NCI-H128 (cell line): ENCODE results near the gene TOX4.

Source experiments
- DNase-seq: peaks from one replicate; lab custom pipeline; 2025; ENCODE audit not compliant: unreplicated experiment; lab: John Stamatoyannopoulos, UW

Gene TOX4

DNA sequence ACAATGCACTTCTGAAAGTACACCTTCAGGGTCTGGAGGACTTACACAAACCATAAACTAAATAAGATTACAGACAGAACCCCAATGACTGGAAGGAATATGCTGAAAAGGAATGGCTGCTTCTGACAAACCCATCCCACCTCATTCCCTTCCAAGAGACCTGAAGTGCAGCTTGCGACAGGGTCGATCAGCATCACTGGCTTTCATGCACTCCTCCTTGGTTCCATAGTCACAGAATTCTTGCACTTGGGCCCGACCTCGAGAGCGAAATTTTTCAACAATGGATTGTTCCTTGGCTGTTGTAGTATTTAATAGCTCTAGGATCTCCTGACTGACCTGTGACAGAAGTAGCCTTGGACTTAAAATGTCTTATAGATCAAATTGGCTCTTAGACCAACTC is 24.6 kb downstream of the TOX4 start:
- DNase-seq = no peak

DNA sequence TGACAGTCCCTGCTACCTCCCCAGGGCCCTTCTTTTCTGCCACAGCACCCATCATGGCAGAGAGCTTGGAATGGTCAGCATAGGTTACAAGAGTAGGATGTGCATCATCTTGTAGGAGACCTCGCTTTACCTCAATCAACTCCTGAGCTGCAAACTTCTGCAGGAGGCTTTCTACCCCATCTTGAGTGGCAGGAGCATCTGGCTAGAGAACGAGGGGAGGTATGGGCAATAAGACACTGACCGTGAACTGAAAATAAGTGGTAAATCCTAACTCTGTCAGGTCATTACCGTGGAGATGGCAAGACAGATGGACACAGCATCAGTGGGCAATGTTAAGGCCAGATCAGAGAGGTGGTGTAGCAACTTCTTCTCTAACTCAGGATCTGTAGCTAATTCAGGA is 26.4 kb downstream of the TOX4 start:
- DNase-seq = no peak

DNA sequence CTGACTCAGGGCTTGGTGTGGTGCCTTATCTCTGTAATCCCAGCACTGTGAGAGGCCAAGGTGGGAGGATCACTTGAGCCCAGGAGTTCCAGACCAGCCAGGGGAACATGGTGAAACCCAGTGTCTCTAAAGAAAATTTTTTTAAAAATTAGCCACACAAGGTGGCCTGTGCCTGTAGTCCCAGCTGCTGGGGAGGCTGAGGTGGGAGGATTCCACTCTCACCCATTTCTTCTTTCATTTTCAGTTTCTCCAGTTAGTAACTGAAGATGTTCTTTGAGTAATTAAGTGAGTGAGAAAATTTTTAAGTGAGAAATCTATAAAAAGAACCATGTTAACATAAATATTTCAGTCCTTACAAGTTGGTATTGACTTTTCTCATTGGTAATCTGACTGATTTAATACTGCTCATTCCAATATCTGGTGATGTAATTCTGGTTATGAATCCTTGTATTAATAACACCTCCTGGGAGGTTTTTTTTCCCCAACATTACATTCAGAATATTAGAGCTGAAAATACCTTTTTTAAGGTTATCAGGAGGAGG is 28.1 kb downstream of the TOX4 start:
- DNase-seq = no peak

DNA sequence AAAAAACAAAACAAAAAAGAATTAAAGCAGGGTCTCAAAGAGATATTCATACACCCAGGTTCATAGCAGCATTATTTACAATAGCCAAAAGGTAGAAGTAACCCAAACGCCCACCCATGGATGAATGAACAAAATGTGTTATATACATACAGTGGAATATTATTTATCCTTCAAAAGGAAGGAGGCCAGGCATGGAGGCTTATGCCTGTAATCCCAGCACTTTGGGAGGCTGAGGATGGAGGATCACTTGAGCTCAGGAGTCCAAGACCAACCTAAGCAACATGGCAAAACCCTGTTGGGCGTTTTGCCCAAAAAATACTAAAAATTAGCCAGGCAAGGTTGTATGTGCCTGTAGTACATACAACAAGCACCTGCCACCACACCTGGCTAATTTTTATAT is 29.6 kb downstream of the TOX4 start:
- no peak for DNase-seq

DNA sequence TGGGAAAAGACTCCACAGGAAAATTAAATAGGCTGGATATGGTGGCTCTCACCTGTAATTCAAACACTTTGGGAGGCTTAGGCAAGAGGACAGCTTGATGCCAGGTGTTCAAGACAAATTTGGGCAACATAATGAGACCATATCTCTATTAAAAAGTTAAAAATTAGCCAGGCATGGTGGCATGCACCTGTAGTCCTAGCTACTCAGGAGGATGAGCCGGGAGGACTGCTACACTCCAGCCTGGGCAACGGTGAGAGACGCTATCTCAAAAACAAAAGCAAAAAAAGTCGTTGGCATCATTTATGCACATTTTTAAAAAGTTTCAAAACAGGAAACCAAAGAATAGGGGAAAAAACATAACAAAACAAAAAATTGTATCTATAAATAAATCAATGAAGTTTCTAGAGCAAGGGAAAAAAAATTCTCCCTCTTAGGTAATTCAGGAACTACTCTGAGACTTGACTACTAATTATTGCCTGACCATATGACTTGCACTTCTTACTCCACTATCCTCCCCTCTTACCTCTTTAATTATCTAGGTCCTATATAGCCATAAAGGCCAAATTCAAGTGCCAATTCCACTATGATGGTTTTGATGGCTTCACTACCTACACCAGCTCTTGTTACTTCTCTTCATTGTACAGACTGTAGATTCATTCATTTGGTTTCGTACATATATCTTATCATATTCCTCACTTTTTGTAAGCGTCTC is 32.6 kb downstream of the TOX4 start:
- no peak for DNase-seq

DNA sequence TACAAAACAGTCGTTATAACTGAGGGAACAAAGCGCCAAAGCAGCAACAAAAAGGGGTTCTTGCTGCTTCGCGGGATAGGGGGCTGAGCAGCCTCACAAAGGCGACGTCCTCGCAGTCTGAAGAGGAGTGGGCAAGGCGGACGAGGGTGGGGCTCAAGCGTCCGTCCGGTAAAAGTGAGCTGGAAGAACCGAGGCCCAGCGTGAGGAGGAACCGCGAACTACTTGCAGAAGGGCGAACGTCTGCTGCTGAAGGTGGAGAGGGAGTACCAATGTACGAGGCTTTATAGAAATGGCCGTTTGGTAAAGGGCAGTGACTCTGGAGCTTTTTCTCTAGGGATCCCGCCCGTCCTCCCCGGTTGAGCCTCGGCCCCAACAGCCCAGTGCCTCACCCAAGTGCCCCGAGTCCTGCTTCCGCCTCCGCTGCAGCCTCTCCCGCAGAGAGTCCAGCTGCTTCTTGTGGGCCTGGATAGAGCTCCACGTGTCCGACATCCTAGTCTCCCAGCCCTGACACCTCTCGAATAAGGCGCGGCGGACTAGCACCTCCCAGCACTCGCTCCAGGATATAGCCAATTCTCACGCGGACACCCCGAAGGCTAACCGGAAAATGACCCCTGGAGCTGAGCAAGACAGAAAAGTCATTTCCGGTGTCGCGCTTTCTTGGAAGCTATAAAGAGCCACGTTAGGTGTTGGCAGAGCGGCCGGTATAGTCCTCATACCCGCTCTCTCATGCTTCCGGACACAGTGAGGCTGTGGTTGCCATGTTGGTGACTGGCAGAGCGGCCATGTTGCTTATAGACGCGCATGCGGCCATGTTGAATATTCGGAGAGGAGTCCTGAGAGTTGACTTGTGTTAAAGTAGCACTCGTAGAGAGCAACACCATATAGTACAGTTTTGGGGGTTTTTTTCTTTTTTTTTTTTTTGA is 34.0 kb downstream of the TOX4 start, which contains the start of gene METTL3:
Gene METTL3 (minus strand): TSS at position 606 of the 923 bp plus-strand sequence. CDS start 117 bp downstream, at position 489.
- DNase-seq = peak; percentile 93

DNA sequence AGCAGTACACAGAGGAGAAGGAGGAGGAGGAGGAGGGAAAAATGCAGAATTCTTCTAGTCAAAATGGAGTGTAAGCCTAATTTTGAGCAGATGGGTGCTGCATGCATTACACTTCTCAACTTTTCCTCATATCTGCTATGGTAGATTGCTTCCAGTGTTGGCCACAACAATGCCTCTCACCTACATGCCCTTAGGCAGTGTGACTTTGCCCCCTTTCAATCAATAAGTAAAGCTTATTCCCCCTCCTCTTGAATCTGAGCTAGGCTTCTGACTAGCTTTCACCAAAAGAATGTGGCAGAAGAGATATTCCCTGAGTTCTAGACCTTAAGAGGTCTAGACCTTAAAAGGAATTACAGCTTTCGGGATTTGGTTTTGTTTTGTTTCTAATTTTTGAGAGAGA is 37.3 kb downstream of the TOX4 start:
- no peak for DNase-seq

DNA sequence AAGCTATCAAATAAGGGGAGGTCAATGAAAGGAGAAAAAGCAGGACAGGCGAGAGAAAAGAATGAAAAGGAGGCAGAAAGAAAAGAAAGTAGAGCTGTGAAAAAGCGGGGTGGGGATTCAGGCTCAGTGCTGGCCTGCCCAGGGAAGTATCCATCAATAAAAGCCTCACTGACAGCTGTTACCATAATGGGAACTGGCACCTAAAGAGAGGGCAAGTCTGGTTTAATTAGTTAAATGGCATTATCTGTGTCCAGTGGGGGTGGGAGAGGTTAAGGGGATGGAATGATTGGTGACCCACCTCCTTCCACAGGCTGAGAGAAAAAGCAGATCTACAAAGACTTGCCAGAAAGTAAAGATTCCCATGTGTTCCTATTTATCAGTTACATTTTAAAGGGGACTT is 41.7 kb downstream of the TOX4 start:
- no peak for DNase-seq

DNA sequence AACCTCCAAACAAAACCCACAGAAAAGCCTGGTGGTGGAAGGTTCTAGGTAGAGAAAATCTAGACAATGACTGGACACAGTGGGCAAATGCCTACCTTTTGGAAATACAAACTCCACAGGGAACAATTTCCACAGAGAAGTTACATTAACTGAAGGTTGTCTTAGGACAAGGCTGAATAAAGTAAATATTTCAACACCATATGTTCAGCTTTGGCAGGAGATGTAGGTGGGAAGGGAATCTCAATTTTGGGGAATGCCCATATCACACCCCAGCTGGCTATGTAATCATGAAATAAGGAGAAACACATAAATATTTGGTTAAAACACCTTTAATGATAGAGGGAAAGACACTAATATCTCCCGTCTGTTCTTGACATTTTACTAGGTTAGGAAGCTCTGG is 43.8 kb downstream of the TOX4 start:
- no peak for DNase-seq

DNA sequence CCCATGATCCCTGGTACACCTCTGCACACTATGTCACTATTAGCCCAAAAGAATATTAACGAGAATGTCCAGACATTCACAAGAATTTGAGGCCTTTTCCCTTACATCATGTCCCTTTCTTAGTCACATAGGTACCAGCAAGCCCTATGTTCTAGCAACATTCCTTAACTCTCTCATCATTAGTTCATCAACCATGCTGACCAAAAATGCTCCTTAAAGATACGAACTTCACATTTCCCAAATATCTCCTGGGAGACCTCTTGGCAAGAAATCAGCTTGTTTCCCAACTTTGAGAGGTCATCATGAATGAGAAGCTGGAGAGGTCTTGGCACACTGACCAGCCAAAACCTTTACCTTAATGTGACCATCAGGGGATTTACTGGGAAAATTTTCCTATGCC is 44.5 kb downstream of the TOX4 start:
- no peak for DNase-seq

DNA sequence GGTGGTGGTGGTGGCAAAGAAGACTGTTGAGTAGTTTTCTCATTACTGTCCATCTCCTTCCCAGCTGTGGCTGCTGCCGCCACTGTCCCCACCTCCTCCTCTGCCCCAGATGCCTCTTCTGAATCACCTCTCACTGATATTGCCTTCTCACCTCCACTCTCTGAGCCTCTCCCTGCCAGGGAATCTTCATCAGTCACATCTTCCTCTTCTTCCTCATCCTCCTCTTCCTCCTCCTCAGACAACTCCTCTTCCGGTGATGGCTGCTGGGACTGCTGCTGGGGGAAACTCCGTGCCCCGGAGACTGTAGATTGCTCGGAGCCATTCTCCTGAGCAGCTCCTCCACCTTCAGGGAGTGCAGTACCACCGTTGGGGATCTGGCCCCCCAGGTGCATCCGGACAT is 46.2 kb downstream of the TOX4 start:
- DNase-seq = no peak

DNA sequence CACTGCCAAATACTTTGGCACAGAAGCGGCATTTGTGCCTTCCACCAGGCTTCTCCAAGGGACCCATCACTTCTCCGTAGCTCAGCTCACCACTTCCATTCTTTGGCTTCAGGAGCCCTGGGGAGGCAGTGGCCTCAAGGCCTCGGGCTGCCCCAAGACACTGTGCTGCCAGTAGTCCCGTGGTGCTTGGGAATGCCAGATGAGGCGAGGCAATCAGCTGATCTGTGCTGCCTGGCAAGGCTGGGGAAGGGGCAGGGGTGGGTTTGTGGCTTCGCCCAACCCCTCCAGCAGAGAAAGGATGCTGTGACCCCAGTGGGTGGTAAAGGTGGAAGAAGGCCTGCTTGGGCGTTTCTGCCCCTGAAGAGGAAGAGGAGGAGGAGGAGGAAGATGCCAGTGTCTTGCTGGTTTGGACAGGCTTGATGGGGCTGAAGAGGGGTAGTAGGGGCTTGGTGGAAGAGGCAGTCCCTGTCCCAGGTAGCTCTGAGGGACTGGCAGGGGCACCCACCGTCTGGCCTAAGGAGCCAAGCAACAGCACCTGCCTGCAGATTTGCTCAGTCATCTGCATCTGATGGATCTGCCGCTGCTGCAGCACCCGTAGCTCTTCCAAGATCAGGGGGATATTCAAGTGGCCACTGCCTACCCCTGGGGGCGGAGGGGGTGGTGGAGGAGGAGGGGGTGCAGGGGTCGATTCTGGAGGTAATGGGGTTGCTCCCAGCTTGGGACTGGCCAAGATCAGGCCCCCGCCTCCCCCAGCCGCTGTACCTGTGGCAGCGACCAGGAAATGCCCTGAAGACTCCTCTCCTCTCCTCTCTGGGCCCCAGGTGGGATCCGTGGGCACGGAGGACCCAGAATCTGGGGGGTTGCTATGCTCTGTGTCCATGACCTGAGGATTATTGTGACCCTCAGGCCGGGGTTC is 47.8 kb downstream of the TOX4 start:
- no peak for DNase-seq

DNA sequence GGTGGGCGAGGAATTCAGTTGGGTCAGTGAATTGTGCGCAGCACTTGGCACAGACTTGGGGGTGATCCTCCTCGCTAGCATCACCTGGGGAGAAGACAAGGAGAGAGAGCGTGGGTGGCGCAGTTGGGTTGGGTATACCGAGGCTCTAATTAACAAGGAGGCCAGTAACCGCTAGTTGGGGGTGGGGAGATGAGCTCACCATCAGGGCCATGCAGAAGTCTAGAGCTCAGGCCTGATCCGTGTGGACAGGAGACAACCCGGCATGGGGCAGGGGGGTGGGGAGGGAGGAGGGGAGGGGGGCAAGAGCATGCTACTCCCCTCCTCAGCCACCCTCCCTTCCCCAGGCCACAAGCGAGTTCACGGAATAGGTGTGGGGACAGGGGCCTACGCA is 48.6 kb downstream of the TOX4 start:
- no peak for DNase-seq

DNA sequence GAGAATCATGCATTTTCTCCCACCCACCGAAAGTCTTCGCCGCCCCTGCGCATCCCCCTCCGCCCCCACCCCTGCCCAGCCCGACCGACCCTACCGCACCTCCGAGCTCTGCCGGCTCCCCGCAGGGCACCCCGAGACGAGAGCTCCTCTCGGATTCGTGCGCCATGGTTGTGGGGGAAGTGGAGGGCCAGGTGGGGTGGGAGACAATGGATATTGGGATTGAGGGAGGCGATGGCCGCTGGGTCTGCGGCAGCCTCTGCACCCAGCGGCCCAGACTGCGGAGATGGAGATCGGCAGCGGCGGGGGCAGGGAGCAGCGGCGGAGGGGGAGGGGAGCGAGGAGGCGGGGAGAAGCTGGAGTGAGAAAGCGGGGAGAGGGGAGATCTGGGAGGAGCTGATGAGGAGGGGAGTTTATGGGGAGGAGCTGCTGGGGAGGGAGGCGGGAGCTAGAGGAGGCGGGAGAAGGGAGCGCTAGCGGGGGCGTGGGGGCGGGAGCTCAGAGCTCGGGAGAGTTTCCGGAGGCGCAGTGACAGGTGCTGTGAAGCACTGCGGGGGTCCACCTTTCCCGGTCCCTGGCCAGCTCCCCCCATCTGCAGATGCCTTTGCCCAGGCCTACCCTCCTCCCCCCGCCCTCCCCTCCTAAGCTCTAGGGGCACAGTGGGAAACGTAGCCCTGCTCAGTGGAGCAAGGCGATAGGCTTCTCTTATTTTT is 49.1 kb downstream of the TOX4 start, which contains the start of gene SALL2:
Gene SALL2 (minus strand): TSS at position 385 of the 710 bp plus-strand sequence. CDS start 219 bp downstream, at position 166.
- DNase-seq = peak; percentile 78

DNA sequence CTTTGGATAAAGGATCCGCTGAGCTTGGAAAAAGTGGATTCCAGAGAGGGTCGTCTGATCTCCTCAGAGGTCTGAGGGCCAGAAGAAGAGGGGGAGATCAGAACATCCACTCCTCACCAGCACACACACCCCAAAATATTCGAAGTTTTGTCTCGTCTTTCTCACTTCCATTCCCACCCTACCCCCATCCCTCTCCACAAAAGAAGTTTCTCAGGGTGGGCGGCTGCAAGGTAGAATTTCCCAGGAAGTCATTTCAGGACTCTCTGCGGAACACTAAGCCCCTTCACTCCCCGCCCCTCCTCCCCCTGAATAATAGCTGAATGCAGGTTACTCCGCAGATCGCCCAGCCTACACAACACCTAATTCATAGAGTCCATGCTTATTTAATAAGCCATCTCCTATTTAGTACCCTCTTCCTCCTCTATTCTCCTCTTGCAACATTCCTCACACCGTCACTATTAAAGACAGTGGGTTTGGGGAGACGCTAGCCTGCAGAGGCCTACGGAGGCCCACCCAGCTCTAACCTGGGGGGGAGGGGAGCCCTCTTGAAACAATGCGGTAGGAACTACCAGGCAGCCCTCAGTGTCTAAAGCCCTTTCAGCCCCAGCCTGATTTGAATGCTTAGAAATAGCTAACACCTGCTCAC is 49.8 kb downstream of the TOX4 start:
- DNase-seq = no peak

DNA sequence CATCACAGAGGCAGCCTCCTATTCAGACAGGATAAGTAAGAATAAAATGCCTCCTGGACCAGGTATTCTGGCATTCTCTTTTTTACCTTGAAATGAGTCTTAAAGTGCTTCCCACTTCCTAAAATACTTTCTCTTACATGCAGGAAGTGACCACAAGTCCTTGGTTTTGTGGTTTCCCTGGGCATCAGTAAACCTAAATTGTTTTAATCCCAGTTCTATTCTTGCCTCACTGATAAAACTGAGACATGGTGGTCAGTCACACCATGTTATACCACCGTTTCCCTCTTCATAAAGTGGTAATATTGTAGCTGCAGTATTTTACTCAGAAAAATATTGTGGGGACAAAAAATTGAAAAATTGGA is 50.3 kb downstream of the TOX4 start:
- DNase-seq = no peak

DNA sequence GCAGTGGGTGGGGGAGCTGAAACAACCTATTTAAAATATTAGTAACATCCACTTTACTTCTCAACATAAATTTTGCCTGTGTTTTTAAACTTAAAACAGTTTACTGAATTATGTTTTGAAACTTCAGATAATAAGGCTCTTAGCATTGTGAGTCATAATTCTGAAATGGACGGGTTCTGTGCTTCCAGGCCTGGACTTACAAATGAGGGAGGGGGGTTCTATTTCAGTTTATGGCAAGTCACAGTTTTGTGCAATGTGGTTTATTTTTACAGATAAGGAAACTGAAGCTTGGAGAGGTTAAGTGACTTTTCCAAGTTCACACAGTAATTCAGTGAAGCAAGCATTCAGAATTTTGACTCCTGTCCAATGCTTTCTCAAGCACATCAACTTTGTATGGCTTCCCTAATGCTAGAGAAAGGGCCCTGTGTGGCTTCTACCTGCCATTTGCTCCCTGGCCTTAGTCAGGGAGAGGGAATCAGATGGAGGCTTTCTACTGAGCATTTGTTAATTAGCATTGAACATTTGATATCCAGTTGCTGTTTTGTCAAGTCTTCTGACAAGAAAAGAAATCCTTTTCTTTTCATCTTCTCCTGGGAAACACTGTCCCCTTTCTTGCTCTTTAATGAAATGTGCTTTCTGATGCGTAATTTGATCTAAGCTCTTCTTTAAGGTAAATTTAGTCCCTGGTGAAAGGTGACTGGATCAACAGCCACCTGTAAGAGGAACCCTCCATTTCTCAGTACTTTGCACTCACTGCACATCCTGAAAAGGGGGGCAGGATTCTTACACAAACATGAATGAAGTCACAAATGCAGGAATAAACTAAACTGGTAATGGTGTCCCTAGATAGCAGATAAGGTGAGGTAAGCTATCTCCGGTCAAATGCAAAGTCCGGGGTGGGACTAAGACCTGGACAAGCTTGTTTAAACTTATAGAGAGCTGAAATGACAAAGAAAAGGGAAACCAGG is 51.7 kb downstream of the TOX4 start:
- no peak for DNase-seq

DNA sequence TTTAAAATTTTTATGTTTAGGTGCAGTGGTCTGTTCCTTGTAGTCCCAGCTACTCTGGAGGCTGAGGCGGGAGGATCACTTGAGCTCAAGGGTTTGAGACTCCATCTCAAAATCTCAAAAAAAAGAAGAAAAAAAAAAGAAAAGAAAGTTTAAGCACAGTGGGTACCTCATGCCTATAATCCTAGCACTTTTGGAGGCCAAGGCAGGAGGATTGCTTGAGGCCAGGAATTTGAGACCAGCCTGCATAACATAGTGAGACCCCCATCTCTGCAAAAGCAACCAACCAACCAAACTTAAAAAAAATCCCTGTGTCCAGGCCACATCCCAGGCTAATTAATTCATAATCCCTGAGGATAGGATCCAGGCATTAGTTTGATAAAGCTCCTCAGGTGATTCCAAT is 52.5 kb downstream of the TOX4 start:
- DNase-seq = no peak

DNA sequence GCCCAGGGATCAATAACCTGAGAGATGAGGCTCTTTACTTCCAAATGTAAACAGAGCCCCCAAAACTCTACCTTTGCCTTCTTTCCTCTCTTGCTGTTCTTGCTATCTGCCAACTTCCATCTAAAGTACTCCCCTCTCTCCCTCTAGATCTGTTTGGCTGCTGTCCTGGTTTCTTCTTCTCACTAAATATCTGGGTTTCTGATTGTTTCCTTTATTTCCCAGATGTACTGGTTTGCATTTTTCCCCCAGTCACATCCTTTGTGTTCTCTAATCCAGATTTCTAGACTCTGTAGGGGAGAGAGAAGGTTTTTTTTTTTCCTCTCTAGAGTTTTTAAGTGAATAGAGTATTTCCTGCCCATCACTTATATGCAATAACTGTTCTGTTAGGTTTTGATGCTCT is 56.3 kb downstream of the TOX4 start:
- DNase-seq = no peak
